AG08395 (cell line): ENCODE results near the gene COL8A2.

Experiments
- DNase-seq: peaks from one replicate; pipeline ENCODE4 v3.0.0; 2012; ENCODE audit warnings: mixed read lengths, low spot score

Gene COL8A2

GRCh38 chr1:36091141-36091540 is 33.9 kb downstream of the COL8A2 start:
- no peak for DNase-seq

- peak; percentile 31 for DNase-seq
Observed at GRCh38 chr1:36089393-36090121, 35.5 kb downstream of the COL8A2 start.

- DNase-seq: peak; percentile 93
Observed at GRCh38 chr1:36088577-36089392, 36.2 kb downstream of the COL8A2 start, which contains the start of gene ADPRS. Gene ADPRS, plus strand, starts transcription at chr1:36088892. Its CDS starts 13 bp downstream, at chr1:36088905.

GRCh38 chr1:36088265-36088576 is 36.8 kb downstream of the COL8A2 start:
- no peak for DNase-seq

- DNase-seq: no peak
Observed at GRCh38 chr1:36087233-36088123, 37.5 kb downstream of the COL8A2 start.

- DNase-seq: no peak
Observed at GRCh38 chr1:36086529-36087232, 38.3 kb downstream of the COL8A2 start.

GRCh38 chr1:36085686-36086526 is 39.1 kb downstream of the COL8A2 start:
- DNase-seq: no peak

GRCh38 chr1:36085126-36085525 is 39.9 kb downstream of the COL8A2 start:
- no peak for DNase-seq

GRCh38 chr1:36084497-36085115 is 40.4 kb downstream of the COL8A2 start:
- DNase-seq: no peak

- DNase-seq: peak; percentile 46
Observed at GRCh38 chr1:36083635-36084496, 41.2 kb downstream of the COL8A2 start, which contains the start of gene TEKT2. Gene TEKT2, plus strand, starts transcription at chr1:36084094. Its CDS starts 828 bp downstream, at chr1:36084922.

- DNase-seq: no peak
Observed at GRCh38 chr1:36083219-36083618, 41.8 kb downstream of the COL8A2 start.

GRCh38 chr1:36081926-36082485 is 43.0 kb downstream of the COL8A2 start:
- DNase-seq: no peak

GRCh38 chr1:36080801-36081200 is 44.2 kb downstream of the COL8A2 start:
- no peak for DNase-seq

GRCh38 chr1:36080236-36080635 is 44.8 kb downstream of the COL8A2 start:
- no peak for DNase-seq

GRCh38 chr1:36076979-36077573 is 47.9 kb downstream of the COL8A2 start:
- DNase-seq: no peak

- DNase-seq: no peak
Observed at GRCh38 chr1:36070349-36070748, 54.7 kb downstream of the COL8A2 start.

- no peak for DNase-seq
Observed at GRCh38 chr1:36068866-36069265, 56.2 kb downstream of the COL8A2 start.

- no peak for DNase-seq
Observed at GRCh38 chr1:36067871-36068270, 57.2 kb downstream of the COL8A2 start.

- no peak for DNase-seq
Observed at GRCh38 chr1:36062315-36062714, 62.7 kb downstream of the COL8A2 start.
